SK-N-MC (cell line): ENCODE results near the gene GPRC5A.

Experiments
- DNase-seq: peaks from one replicate; pipeline ENCODE4 v3.0.0-alpha.2; 2011; ENCODE audit warnings: low read depth, low spot score
- H3K27ac ChIP-seq: fragments of 200-600 bp; sonication (generic); 2 replicates; pipeline ENCODE4 v1.5.1; 2016; ENCODE audit warnings: mixed run types
- H3K36me3 ChIP-seq: fragments of 200-600 bp; sonication (generic); 2 replicates; pipeline ENCODE4 v1.6.1; 2017; ENCODE audit warnings: antibody characterized with exemption, low read length, mixed read lengths; ENCODE audit not compliant: insufficient read depth
- H3K4me3 ChIP-seq: fragments of 200-600 bp; sonication (generic); 2 replicates; pipeline ENCODE4 v1.5.1; 2016
- H3K9ac ChIP-seq: fragments of 200-600 bp; sonication (generic); 2 replicates; pipeline ENCODE4 v1.8.0; 2017; ENCODE audit warnings: mixed run types, mixed read lengths; ENCODE audit not compliant: insufficient read length
- H3K9me3 ChIP-seq: fragments of 200-600 bp; sonication (generic); 2 replicates; pipeline ENCODE4 v1.6.1; 2017; ENCODE audit warnings: low read depth, mild to moderate bottlenecking, antibody characterized with exemption, low read length, moderate library complexity, mixed read lengths
- EZH2 ChIP-seq: fragments of 200-600 bp; sonication (generic); IDR thresholded peaks from one replicate; pipeline ENCODE4 v1.6.1; 2017; ENCODE audit warnings: antibody characterized with exemption
- FOXP2 ChIP-seq: optimal IDR thresholded peaks from 2 replicates; pipeline ENCODE3; 2011; ENCODE audit warnings: mild to moderate bottlenecking, moderate library complexity; ENCODE audit not compliant: insufficient read depth; ENCODE audit errors: extremely low read length, control extremely low read depth
- POLR2AphosphoS5 ChIP-seq: IDR thresholded peaks from 2 replicates; pipeline ENCODE4 v1.6.1; 2012; ENCODE audit warnings: mild to moderate bottlenecking, low read depth, low read length, borderline replicate concordance

Gene GPRC5A

GRCh38 chr12:12924169-12924568, 32.8 kb downstream of the GPRC5A start:
- Histone ChIP-seq H3K4me3 (no peak overlapping the region), H3K9me3 (no peaks in the 10 kb centered on the region), H3K36me3 (no peaks in the 10 kb centered on the region), H3K27ac (no peak overlapping the region), H3K9ac (no peak overlapping the region)
- TF ChIP-seq POLR2AphosphoS5, result no peak
- no peak for TF ChIP-seq FOXP2
- TF ChIP-seq EZH2, result no peak
- no peak for DNase-seq

- TF ChIP-seq POLR2AphosphoS5, result no peak
- TF ChIP-seq EZH2, result no peak
- no peak for TF ChIP-seq FOXP2
- Histone ChIP-seq H3K4me3 (no peak overlapping the region), H3K27ac (peak overlapping the region; percentile 69; the same call in 1 of the 2 replicates), H3K36me3 (no peaks in the 10 kb centered on the region), H3K9me3 (no peaks in the 10 kb centered on the region), H3K9ac (no peak overlapping the region)
- no peak for DNase-seq
Measured at GRCh38 chr12:12925388-12925787, 34.0 kb downstream of the GPRC5A start.

GRCh38 chr12:12926571-12927071, 35.3 kb downstream of the GPRC5A start:
- DNase-seq, result no peak
- H3K4me3 ChIP-seq, result no peak overlapping the region
- TF ChIP-seq EZH2, result no peak
- no peak for TF ChIP-seq FOXP2
- no peak for TF ChIP-seq POLR2AphosphoS5
- no peak overlapping the region for H3K27ac ChIP-seq
- H3K36me3 ChIP-seq, result no peaks in the 10 kb centered on the region
- no peak overlapping the region for H3K9ac ChIP-seq
- no peaks in the 10 kb centered on the region for H3K9me3 ChIP-seq

- no peak overlapping the region for H3K9ac ChIP-seq
- no peak overlapping the region for H3K27ac ChIP-seq
- H3K9me3 ChIP-seq, result no peaks in the 10 kb centered on the region
- H3K36me3 ChIP-seq, result no peaks in the 10 kb centered on the region
- TF ChIP-seq POLR2AphosphoS5 (no peak), EZH2 (no peak)
- H3K4me3 ChIP-seq, result no peak overlapping the region
- DNase-seq, result no peak
Measured at GRCh38 chr12:12927211-12928079, 36.1 kb downstream of the GPRC5A start.

GRCh38 chr12:12929696-12930095, 38.3 kb downstream of the GPRC5A start:
- no peak for DNase-seq
- Histone ChIP-seq H3K36me3 (no peaks in the 10 kb centered on the region), H3K9ac (no peak overlapping the region), H3K4me3 (no peak overlapping the region), H3K27ac (no peak overlapping the region), H3K9me3 (no peaks in the 10 kb centered on the region)
- TF ChIP-seq EZH2 (no peak), POLR2AphosphoS5 (no peak), FOXP2 (no peak)

- no peak overlapping the region for H3K4me3 ChIP-seq
- no peak for TF ChIP-seq EZH2
- TF ChIP-seq POLR2AphosphoS5, result no peak
- no peak for TF ChIP-seq FOXP2
- DNase-seq, result no peak
- no peaks in the 10 kb centered on the region for H3K36me3 ChIP-seq
- H3K9ac ChIP-seq, result no peak overlapping the region
- H3K27ac ChIP-seq, result no peak overlapping the region
- H3K9me3 ChIP-seq, result no peaks in the 10 kb centered on the region
Measured at GRCh38 chr12:12930633-12931219, 39.4 kb downstream of the GPRC5A start.

GRCh38 chr12:12933742-12934141, 42.4 kb downstream of the GPRC5A start:
- no peaks in the 10 kb centered on the region for H3K9me3 ChIP-seq
- TF ChIP-seq EZH2 (no peak), POLR2AphosphoS5 (no peak), FOXP2 (no peak)
- H3K36me3 ChIP-seq, result no peaks in the 10 kb centered on the region
- no peak overlapping the region for H3K4me3 ChIP-seq
- H3K27ac ChIP-seq, result no peak overlapping the region
- H3K9ac ChIP-seq, result no peak overlapping the region
- DNase-seq, result no peak

- no peak for DNase-seq
- Histone ChIP-seq H3K27ac (no peak overlapping the region), H3K9me3 (no peaks in the 10 kb centered on the region), H3K9ac (no peak overlapping the region), H3K4me3 (no peak overlapping the region), H3K36me3 (no peaks in the 10 kb centered on the region)
- TF ChIP-seq FOXP2 (no peak), POLR2AphosphoS5 (no peak), EZH2 (no peak)
Measured at GRCh38 chr12:12934556-12934955, 43.2 kb downstream of the GPRC5A start.
